ENCODE measurements around the gene TP53I11.

The TP53I11 gene

GRCh38 chr11:44938066-44938691, 12.5 kb downstream of the TP53I11 start:
- no peak for DNase-seq

- no peak for DNase-seq
These were observed 13.6 kb downstream of the TP53I11 start for GRCh38 chr11:44936951-44937543.

- peak in 1 of 2 experiments; percentile 54 for DNase-seq
These were observed 14.2 kb downstream of the TP53I11 start for GRCh38 chr11:44936525-44936924.

- no peak for DNase-seq
These were observed 15.9 kb downstream of the TP53I11 start for GRCh38 chr11:44934735-44935250.

- DNase-seq = no peak
These were observed 16.6 kb downstream of the TP53I11 start for GRCh38 chr11:44934110-44934509.

GRCh38 chr11:44931466-44931865, 19.2 kb downstream of the TP53I11 start:
- no peak for DNase-seq

- no peak for DNase-seq
These were observed 19.9 kb downstream of the TP53I11 start for GRCh38 chr11:44930588-44931302.

- no peak for DNase-seq
These were observed 21.9 kb downstream of the TP53I11 start for GRCh38 chr11:44928816-44929215.

GRCh38 chr11:44928144-44928543, 22.5 kb downstream of the TP53I11 start:
- DNase-seq = no peak

- DNase-seq = peak in 1 of 2 experiments; percentile 30
These were observed 23.5 kb downstream of the TP53I11 start for GRCh38 chr11:44927174-44927661.

GRCh38 chr11:44926036-44926435, 24.6 kb downstream of the TP53I11 start:
- no peak for DNase-seq

- peak; percentile 75 to 80 for DNase-seq
These were observed 26.9 kb downstream of the TP53I11 start for GRCh38 chr11:44923806-44924205.

GRCh38 chr11:44923115-44923514, 27.6 kb downstream of the TP53I11 start:
- no peak for DNase-seq

GRCh38 chr11:44920451-44920850, 30.2 kb downstream of the TP53I11 start:
- no peak for DNase-seq

- DNase-seq = peak in 1 of 2 experiments; percentile 62
These were observed 32.9 kb downstream of the TP53I11 start for GRCh38 chr11:44917741-44918140.

GRCh38 chr11:44916801-44917385, 33.8 kb downstream of the TP53I11 start:
- DNase-seq = no peak

GRCh38 chr11:44916331-44916730, 34.4 kb downstream of the TP53I11 start:
- DNase-seq = no peak

GRCh38 chr11:44915621-44916020, 35.1 kb downstream of the TP53I11 start:
- no peak for DNase-seq

GRCh38 chr11:44915004-44915403, 35.7 kb downstream of the TP53I11 start:
- DNase-seq = no peak

- DNase-seq = no peak
These were observed 36.6 kb downstream of the TP53I11 start for GRCh38 chr11:44914105-44914504.

- DNase-seq = no peak
These were observed 37.2 kb downstream of the TP53I11 start for GRCh38 chr11:44913502-44913901.

GRCh38 chr11:44912270-44912987, 38.3 kb downstream of the TP53I11 start:
- no peak for DNase-seq
